ENCODE data around the gene HOXC9.
A peak's percentile ranks its signal among the peaks of the same experiment; 100 is the strongest.

HOXC9 gene

DNA sequence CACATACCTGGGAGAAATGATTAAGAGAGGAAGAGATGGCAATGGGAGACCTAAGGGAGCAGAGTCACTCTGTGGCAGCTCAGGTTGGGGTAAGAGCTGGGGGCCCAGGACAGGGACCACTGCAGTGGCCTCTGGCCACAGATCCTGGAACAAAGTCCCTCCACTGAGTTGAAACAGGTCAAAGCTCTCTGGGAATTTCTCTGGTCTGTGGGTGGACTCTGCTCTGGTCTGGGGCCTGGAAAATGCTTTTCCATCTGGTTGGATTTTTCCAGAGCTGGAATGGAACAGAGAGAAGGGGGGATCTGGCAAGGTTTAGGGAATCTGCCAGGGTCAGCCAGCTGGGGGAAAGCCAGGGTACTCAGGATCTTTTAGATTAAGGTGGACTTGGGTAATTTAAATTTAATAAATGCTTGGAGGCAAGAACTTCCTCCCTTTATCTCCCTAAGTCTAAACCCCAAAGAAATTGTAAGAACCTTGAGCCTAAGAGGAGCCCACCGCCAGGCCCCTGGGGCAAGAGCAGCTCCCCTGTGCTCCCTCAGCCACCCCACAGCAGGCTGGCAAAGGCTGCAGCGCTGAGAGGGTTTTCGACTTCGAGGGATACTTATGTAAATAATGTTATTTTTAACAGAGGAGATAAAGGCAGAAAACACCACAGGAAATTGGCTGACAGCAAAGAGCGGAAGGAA, 11.3 kb upstream of the HOXC9 start:
- ATAC-seq (no peak), DNase-seq (no peak)
- no peaks in the 10 kb centered on the region for H3K9me3 Mint-ChIP-seq
- peak overlapping the region in 1 of 2 donors; percentile 24 for H3K4me3 Mint-ChIP-seq
- peaks cover 79% of the 10 kb centered on the region for H3K4me1 Mint-ChIP-seq
- H3K27ac Mint-ChIP-seq, result no peak overlapping the region
- H3K27me3 Mint-ChIP-seq, result peaks cover 100% of the 10 kb centered on the region

DNA sequence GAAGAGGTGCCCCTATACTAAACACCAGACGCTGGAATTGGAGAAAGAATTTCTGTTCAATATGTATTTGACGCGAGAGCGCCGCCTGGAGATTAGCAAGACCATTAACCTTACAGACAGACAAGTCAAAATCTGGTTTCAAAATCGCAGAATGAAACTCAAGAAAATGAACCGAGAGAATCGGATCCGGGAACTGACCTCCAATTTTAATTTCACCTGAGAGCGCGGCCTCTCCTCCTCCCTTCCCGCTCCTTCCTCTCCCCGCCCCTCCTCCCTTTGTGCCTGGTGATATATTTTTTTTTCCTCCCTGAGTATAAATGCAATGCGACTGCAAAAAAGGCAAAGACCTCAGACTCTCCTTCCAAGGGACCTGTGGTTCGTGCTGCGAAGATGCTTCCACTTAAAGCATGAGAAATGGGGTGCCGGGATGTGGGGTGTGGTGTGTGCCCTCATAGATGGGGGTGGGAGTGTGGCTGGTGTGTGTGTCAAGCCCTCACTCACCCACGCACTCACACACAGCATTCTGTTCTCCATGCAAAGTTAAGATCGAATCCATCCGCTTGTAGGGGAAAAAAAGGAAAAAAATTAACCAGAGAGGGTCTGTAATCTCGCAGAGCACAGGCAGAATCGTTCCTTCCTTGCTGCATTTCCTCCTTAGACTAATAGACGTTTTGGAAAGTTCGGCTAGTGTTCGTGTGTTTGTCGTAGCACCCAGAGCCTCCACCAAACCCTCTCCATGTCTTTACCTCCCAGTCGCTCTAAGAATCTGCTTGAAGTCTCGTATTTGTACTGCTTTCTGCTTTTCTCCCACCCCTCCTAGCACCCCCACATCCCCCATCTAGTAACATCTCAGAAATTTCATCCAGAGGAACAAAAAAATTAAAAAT, 10.5 kb upstream of the HOXC9 start:
- ATAC-seq, result peak; percentile 41
- Mint-ChIP-seq H3K27me3 (peaks cover 100% of the 10 kb centered on the region), H3K4me3 (peak overlapping the region; percentile 24 to 46), H3K4me1 (peaks cover 83% of the 10 kb centered on the region), H3K9me3 (no peaks in the 10 kb centered on the region), H3K27ac (no peak overlapping the region)
- DNase-seq, result peak in 1 of 2 donors; percentile 35

GRCh38 chr12:53990311-53991076, 9.5 kb upstream of the HOXC9 start:
- DNase-seq (no peak), ATAC-seq (no peak)
- H3K9me3 Mint-ChIP-seq, result no peaks in the 10 kb centered on the region
- peaks cover 100% of the 10 kb centered on the region for H3K27me3 Mint-ChIP-seq
- H3K4me1 Mint-ChIP-seq, result peaks cover 84% of the 10 kb centered on the region
- H3K4me3 Mint-ChIP-seq, result peak overlapping the region in 1 of 2 donors; percentile 1
- H3K27ac Mint-ChIP-seq, result no peak overlapping the region

GRCh38 chr12:53991077-53991460, 8.9 kb upstream of the HOXC9 start:
- DNase-seq (no peak), ATAC-seq (no peak)
- Mint-ChIP-seq H3K4me1 (peaks cover 84% of the 10 kb centered on the region), H3K27ac (no peak overlapping the region), H3K4me3 (no peak overlapping the region), H3K9me3 (no peaks in the 10 kb centered on the region), H3K27me3 (peaks cover 100% of the 10 kb centered on the region)

- H3K27me3 Mint-ChIP-seq, result peaks cover 100% of the 10 kb centered on the region
- peaks cover 84% of the 10 kb centered on the region for H3K4me1 Mint-ChIP-seq
- ATAC-seq, result no peak
- H3K27ac Mint-ChIP-seq, result no peak overlapping the region
- DNase-seq, result no peak
- no peak overlapping the region for H3K4me3 Mint-ChIP-seq
- H3K9me3 Mint-ChIP-seq, result no peaks in the 10 kb centered on the region
Observed at GRCh38 chr12:53992377-53992889, 7.5 kb upstream of the HOXC9 start.

DNA sequence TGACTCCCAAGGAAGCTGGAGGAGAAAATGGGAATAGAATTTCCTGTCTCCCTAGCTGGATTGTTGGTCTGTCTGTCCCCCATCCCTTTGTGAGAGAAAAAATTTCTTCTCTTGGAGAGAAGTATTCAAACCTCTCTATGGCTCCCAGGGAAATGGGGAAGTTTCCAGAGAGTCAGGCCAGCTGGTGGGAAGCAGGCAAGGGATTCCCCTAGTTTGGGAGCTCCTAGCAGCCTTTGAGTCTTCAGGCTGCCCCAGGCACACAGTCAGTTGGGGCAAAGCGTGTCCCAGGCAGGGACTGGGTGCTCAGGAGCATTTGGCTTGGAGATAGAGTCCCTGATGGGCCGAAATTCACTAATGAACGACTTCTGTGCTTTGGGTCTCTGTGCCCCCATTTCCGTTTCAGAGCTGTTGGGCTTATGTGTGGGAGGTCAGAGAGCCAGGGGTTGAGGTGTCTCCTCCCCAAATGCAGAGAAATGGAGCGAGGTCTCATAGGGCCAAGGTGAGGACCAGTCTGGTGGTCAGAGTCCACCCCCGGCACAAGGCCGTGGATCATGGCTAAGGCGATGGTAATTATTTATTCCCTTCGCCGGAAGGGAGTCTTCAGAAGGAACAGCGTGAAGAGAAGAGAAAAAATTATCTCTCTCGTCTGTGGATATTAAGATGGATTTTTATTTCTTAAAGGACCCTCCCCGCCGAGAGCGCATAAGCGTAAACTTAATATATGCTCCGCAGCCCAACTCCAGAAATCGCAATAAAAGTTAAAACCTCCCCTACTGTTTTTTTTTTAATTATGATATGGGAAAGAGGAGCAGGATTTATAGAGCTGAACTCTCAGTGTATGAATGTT, 6.6 kb upstream of the HOXC9 start:
- Mint-ChIP-seq H3K27me3 (peaks cover 100% of the 10 kb centered on the region), H3K9me3 (no peaks in the 10 kb centered on the region), H3K27ac (no peak overlapping the region), H3K4me3 (peak overlapping the region; percentile 61 to 70), H3K4me1 (peaks cover 85% of the 10 kb centered on the region)
- ATAC-seq (no peak), DNase-seq (no peak)

DNA sequence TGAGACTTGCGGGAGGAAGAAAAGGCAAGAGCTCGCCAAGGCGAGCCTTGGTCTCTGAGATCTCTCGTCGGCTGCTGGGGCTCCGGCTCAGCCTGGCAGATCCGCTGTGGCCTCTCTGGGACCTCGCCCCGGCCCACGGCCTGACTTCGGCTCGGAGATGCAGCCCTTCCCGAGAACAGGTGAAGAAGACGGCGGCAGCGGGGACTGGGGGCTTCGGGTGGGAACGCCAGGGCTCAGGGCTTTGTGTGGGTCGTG, 6.0 kb upstream of the HOXC9 start:
- no peak for ATAC-seq
- DNase-seq, result no peak
- H3K4me1 Mint-ChIP-seq, result peaks cover 80% of the 10 kb centered on the region
- no peaks in the 10 kb centered on the region for H3K9me3 Mint-ChIP-seq
- peak overlapping the region; percentile 61 to 70 for H3K4me3 Mint-ChIP-seq
- peaks cover 100% of the 10 kb centered on the region for H3K27me3 Mint-ChIP-seq
- H3K27ac Mint-ChIP-seq, result peak overlapping the region in 1 of 2 donors; percentile 23

- no peak for DNase-seq
- no peak for ATAC-seq
- Mint-ChIP-seq H3K9me3 (no peaks in the 10 kb centered on the region), H3K4me3 (peak overlapping the region; percentile 85 to 87), H3K27ac (peak overlapping the region in 1 of 2 donors; percentile 23), H3K4me1 (peaks cover 76% of the 10 kb centered on the region), H3K27me3 (peaks cover 100% of the 10 kb centered on the region)
Observed at GRCh38 chr12:53994264-53995001, 5.5 kb upstream of the HOXC9 start.

DNA sequence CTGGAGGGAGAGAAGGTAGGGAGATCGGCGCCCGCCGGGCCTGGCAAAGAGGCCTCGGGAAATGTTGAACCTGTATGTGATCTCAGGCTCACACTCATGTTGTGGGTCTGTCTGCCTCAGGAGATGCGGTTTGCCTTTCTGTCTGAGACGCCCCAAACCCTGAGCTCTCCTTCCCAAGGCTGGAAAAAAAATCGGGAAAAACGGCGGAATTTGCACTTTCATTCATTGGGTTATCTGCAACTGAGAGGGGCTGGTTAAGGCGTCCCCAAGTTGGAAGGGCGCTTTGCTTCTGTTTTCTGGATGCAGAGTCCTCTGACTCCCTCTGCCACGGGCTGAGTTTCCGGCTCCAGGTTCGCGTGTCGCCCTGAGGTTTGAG, 5.0 kb upstream of the HOXC9 start:
- Mint-ChIP-seq H3K4me1 (peaks cover 76% of the 10 kb centered on the region), H3K27ac (no peak overlapping the region), H3K9me3 (no peaks in the 10 kb centered on the region), H3K27me3 (peaks cover 100% of the 10 kb centered on the region), H3K4me3 (peak overlapping the region; percentile 85 to 87)
- DNase-seq (no peak), ATAC-seq (peak; percentile 14)

DNA sequence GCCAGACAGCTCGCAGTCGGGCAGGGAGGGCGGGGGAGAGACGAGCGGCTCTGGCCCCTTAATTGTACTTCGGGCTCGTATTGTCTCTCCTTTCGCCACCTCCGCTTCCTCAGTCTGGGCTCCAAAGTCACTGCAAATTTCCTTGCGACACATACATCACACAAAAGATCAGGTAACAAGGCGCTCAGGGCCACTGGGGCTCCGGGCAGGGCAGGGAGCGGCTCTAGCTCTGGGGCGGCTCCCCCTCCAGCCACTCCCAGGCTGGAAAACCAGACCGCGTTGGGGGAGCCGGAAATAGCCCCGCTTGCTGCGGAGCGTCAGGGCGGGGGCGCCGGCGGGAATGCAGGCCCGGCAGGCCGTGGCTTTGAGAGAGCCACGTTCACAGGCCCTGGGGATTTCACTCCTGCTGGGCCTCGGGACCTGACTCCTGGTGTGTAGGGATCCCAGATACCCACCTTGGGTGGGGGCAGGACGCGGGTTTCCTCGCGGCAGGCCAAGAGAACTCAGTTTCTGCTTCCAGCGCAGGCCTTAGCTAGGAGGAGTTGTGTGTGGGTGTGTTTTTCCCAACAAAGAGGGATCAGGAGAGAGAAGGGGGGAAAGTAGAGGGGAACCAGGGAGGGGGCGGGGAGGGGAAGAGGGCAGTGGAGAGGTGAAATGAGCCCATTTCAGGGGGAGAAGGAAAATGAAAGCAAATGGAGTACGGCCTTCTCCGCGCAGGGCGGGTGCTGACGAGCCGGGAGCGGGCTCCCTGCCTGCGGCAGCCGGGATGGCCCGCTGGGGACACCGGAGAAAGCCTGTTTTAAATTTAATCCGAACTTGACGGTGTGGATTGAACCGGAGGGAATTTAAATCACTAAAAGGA, 4.4 kb upstream of the HOXC9 start:
- Mint-ChIP-seq H3K4me3 (peak overlapping the region; percentile 85 to 87), H3K27ac (peak overlapping the region; percentile 40 to 65), H3K27me3 (peaks cover 100% of the 10 kb centered on the region), H3K9me3 (no peaks in the 10 kb centered on the region), H3K4me1 (peaks cover 75% of the 10 kb centered on the region)
- ATAC-seq (peak; percentile 47), DNase-seq (no peak)

DNA sequence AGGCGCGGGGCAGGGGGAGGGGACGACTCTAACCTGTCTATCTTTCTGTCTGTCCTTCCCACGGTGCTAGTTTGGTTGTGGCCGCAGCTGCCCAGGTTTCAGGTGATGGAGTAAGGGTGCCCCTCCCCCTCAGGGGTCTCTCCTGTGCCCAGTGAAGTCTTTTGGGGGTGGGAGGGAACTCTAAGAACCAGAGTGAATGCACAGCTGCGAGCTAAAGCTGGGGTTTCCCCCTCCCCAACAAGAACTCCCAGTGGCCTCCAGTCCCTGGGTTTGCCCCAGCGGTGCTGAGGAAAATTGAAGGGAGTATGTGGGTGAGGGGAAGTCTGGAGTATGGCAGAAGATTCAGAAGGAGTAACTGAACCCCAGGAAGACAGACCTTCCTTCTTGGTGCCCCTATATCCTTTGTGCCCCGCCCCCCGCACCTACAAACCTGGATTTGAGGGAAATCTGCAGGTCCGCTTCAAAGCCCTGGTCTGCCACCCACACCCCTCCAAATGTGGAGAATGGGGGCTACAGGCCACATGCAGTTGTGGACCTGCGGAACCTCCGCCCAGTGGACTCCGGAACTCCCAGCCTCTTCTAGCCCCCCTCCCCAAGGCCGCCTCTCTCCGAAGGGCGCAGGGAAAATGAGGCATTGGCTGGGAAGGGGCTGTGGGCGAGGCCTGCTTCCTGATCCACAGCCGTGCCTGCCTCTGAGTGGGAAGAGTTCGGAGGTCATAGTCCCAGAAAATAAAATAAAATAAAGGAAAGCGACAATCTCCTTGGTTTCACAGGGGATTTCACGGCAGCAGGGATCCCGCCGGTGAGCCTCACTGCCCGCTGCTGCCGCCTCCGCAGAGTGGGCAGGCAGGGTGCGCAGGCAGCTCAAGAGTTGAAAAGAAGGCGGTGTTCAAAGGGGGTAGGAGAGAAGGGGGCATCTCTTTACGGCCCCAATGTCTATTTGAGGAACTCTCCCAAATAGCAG, 3.4 kb upstream of the HOXC9 start:
- Mint-ChIP-seq H3K27me3 (peaks cover 100% of the 10 kb centered on the region), H3K27ac (peak overlapping the region in 1 of 2 donors; percentile 34), H3K4me1 (peaks cover 67% of the 10 kb centered on the region), H3K4me3 (peak overlapping the region; percentile 85 to 87), H3K9me3 (no peaks in the 10 kb centered on the region)
- peak; percentile 3 for ATAC-seq
- DNase-seq, result no peak

GRCh38 chr12:53997204-53998109, 2.5 kb upstream of the HOXC9 start:
- peaks cover 62% of the 10 kb centered on the region for H3K4me1 Mint-ChIP-seq
- DNase-seq (no peak), ATAC-seq (no peak)
- peak overlapping the region in 1 of 2 donors; percentile 3 for H3K4me3 Mint-ChIP-seq
- H3K9me3 Mint-ChIP-seq, result no peaks in the 10 kb centered on the region
- no peak overlapping the region for H3K27ac Mint-ChIP-seq
- peaks cover 100% of the 10 kb centered on the region for H3K27me3 Mint-ChIP-seq
